ENCODE measurements around the gene MDK. TPM values are rescaled to one million over a fixed set of nuclear protein-coding genes. Genes with fewer than 3 reads are reported as not detected.

Gene MDK
- total RNA-seq, 1 experiment from 2014 or later, result 563 TPM

DNA sequence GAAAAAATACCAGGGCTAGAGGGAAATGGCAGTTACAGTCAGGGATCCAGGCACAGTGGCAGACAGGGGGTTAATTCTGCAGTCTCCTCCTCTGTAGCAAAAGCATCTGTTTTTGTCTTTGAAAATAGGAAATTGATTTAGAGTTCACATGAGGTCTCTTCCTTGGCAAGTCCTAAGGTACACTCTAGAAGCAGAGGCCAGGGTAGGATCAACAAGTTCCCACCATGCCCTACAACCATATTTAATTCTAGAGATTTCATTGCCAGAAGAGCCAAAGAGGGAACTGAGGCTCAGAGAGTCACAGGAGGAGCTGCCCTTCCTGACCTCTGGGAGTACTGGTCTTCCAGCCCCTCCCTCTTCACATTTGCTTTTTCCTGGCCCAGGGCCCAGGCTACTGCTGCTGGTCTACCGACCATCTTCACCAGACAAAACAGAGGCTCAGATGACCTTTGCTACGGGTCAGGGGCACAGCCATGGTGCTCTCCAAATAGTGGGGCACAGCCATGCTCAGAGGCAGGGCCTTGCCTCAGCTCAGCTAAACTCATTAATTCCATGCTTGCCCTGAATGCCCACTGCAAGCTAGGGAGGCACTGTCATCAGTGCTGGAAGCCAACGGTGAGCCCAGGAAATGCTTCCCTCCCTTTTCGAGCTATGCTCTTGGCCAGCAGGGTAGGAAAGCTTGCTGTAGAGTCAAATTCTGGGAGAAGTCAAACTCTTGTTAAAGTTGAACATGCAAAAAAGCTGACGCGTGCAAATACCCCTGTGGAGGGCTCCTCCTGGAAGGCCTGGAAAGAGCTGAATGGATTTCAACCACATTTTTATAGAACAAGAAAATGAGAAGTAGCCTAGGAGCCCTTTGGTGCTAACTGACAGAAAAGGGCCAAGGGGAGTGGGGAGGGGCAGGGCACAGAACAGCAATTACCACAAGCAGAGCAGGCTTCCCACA lies 21.8 kb downstream of the MDK start:
- DNase-seq (ENCODE audit: low spot score), result no peak

DNA sequence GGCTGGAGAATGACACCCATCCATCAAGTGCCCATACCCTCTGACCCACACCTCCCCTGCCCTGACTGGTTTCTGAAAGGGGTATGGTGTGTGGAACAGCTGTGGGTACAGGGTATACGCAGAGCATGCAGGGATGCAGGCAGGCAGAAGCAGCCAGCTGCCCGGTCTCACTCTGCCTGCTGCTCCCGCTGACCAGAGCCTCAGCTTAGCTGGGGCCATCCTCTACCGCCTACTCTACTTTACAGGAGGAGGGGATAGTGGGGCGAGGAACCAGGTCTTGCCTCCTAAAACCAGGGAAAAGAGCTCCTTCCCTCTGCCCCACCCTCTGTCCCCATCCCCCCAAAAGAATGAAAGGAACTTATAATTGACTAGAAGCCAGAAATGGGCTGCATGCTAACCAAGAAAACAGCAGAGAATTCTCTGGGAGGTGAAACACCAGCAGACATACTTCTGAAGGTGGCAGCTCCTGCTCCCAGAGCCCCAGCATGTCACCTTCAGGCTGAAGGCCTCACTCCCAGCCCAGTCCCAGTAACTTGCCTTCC lies 23.1 kb downstream of the MDK start:
- DNase-seq (ENCODE audit: low spot score), result no peak

DNA sequence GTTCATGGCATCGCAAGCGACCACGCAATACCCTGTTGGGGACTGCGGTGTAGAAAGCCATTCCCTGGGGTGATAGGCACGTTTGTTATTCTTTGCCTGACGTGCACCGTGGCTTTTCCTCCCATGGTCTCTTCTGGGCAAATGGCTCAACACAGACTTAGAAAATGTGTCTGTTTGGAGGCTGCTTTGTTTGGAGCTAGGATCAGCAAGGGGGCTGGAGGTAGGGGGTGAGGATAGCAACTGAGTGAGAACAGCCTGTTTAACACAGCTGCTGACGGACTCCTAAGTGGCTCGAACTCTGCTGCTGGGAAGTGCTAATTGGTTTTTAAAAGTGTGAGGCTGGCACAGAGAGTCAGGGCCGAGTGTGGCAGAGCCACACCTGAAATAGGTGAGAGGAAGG lies 26.2 kb downstream of the MDK start:
- DNase-seq (ENCODE audit: low spot score), result no peak

DNA sequence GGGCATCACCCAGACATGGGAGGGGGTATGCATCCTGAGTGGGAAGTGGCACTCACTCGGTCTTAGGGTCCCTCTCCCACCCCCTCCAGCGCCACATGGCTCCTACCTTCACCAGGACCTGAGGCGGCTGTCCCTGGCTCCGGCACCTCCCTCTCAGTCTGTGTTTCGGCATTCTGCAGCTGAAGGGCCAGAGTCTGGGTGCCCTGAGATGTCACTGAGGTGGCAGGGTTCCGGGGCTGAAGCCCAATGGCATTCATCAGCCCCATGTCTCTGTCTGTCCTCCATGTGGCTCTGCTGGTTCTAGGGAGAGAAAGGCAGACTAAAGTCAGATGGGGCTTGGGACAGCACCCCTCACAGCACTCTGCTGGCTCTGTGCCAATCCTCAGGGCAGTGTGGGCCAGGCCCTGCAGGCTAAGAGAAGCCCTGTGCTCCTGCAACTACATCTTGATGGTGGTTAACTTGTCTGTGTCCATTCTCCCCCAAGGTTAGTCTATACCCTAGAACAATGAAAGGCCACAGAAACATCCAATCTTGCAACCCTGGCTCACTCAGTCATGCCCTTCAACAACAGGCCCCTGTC lies 27.0 kb downstream of the MDK start:
- no peak for DNase-seq (ENCODE audit: low spot score)

DNA sequence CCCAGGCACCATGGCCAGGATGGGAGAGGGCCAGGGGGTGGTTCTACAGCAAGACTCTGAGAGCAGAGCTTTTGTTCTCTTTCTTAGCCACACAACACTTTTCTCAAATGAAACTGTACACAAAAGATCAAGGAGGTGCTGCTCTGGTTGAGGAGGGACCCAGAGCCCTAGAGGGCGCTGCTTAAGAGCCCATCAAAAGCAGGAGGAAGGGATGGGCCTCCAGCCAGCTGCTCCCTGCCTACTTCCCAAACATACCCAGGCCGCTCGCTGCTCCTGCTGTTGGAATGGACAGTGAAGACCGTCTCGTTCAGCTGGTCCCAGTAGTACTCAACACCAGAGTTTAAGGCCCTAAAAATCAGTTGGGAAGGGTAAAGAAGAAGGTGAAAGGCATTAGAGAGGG lies 28.6 kb downstream of the MDK start:
- no peak for DNase-seq (ENCODE audit: low spot score)

DNA sequence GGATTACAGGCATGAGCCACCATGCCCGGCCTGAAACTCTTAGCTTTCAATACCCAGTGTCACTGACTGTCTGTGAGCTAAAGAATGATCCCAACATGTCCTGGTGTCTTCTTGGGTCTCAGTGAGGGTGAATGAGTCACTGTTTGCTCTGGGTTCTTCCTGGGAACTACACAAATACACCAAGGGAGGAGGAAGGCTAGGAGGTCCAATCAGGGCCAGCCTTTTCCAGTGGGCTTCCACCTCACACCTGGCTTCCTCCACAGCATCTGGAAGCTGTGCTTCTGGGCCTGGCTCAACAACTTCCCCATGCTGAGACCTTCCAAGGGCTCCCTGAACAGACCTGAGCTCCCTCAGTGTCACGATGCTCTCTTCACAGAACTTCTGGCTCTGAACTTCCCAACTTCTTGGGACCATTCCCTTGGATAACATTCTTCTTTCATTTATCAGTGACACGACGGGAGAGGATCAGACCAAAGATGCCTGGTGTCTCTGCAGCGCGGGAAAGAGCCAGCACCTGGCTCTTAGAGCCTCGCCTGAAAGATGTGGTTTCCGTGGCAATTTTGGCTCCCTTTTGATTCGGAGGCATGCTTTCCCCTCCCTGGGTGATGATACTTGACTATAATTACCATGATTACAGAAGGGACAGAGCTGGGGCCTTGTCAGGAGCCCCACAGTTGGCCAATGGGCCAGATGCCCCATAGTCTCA lies 32.4 kb downstream of the MDK start:
- DNase-seq (ENCODE audit: low spot score), result no peak

DNA sequence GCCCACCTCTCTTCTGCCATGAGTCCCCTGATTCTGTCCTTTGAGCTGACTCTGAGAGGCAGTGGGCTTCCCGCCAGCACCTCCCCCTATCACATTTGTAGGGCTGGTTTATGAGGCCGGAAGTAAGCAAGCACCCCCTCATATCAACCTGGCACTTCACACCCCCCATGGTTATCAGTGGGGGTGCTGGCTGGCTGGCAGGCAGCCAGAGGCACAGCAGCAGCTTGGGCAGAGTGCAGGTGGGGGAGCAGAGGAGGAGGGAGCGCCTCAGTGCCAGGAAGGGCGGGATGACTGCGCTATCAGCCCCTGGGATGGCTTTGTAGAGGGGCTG lies 33.0 kb downstream of the MDK start:
- no peak for DNase-seq (ENCODE audit: low spot score)

DNA sequence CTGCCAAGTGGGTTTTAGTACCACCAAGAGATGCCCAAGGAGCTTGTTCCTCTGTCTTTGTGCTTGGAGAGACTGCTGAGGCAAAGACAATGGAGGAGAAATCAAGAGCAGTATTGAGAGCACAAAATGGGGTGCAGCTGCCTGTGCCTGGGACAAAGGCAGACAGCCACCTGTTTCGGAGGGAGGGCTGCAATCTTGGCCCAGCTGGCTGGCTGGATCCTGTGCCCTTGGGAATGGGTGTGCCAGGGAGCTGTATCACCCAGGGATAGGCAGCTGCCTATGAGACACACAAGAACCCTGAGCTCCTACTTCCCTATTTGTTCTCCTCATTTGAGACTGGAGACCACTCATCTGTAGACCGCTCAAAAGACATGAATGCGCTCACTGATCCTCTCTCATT lies 33.4 kb downstream of the MDK start:
- no peak for DNase-seq (ENCODE audit: low spot score)

DNA sequence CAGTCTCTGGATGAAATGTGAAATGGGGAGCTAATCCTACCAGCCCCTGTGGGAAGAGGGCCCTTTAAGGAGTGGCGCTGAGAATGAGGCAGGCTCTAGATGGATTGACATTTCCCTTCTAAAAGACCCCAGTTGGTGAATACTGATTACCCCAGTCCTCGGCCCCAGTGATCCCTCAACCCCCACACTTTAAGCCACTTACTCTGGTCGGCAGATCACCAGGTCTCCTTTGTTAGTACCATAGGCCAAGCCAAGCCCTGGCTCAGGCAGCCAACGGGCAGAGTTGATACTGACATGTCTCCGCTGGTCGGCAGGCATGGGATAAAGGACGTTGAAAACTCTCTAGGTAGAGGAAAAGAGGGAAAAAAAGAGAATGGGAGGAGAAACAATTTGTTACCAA lies 36.2 kb downstream of the MDK start:
- DNase-seq (ENCODE audit: low spot score), result no peak

DNA sequence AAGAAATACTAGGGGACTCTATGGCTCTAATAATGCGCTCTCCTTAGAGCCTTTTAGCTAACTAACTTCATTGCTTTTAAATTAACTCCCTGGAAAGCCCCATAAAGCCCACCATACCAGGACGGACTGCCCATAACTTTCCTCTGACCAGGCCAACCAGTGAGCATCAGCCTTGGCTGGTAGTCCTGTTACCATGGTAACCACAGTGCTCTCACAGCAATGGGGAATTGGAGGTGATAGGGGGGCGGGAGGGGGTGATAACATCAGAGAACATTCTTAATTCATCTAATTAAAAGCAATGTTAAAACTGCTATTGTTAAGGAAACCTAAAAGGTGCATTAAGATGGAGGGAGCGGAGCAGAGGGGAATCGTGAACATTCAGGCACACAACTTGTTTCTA lies 37.3 kb downstream of the MDK start:
- no peak for DNase-seq (ENCODE audit: low spot score)

DNA sequence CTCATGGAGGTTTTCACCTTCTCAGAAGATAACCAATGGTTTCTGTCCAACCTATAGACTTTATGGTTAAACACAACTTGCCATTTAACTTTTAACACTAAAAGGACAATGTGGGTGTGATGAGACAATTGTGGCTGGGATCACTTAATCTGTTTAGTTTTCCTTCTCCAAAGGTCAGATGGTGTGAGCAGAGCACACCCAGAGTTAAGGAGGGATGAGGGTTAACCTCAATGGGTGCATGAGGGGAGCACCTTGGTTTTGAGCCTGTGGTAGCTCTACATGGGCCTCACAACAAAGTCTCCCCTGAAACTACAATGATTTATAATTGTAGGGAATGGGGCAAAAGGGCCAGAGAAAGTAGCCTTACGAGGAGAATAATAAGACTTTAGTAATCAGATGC lies 39.0 kb downstream of the MDK start:
- DNase-seq (ENCODE audit: low spot score), result no peak

DNA sequence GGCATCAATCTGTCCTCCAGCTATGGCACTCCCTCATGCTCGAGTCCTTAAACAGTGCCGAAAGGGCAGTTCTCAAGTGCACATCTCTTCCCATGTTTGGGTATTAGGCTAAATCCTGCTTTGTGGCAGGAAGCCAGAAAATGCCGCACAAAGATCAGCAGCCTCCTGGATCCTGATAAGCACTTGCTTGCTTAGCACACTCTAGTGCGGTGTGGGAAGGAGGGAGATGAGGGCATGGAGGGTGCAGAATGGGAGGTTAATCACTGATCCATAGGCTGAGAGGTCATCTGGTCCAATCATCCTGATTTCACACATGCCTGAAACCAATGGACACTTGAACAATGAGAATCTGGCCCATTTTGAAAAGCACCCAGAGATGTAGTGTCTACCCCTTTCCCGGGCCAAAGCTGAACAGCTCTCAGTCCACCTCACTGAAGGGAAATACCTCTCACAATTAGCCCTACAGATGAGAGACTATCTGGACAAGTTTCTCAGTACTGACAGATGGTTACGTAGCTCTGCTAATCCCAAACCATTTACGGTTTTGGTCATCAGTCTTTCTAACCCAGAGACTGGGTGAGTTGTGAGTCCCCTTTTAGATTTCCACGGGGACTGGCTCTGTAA lies 39.9 kb downstream of the MDK start:
- no peak for DNase-seq (ENCODE audit: low spot score)

DNA sequence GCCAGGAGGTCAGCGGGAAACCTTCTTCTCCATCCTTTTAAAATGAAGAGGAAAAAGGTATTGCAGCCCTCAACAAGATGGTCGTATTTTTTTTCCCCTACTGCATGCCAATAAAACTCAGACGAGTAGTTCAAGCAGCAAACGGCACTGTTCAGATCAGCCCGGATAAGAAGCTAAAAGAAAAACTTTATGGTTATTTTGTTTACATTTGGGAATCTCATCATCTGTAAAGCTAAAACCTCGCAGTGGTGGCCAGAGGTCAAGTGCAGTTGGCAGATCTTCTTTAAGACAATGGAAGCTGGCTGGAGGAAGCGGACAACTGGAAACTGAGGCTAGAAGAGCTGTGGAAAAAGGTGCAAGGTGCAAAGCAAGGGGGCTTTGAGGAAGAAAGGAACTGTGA lies 41.1 kb downstream of the MDK start:
- DNase-seq (ENCODE audit: low spot score), result no peak

DNA sequence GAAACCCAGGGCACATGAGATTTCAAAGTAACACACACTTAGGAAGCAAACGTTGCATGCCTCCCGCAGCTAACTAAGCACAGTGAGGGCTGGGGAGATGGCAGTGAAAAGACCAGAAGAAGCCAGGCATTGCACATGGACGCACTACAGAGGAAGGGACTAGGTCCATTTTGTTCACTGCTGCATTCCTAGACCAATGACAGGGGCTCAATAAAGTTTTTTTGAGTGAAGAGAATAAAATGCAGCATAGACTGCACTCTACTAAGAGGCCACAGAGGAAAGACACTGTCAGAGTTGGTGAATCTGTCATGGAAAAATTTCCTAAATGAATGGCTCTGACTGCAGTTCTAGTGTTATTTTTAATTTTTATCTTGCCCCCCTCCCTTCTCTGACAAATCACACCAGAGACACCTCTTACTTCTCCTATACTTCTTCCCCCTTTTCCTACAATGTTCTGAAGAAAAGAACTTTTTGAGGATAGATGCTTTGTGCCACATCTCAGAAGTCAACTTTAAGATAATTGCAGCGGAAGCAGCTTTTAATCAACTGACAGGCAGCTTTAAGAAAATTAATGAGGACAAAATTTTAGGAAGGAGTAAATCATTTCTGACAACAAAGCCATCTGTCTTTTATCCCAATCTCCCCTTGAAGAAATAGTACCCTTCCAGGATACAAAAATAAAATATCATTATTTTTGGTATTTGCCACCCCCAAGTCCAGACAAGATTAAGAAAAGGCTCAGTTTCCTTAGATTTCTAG lies 44.9 kb downstream of the MDK start:
- no peak for DNase-seq (ENCODE audit: low spot score)

DNA sequence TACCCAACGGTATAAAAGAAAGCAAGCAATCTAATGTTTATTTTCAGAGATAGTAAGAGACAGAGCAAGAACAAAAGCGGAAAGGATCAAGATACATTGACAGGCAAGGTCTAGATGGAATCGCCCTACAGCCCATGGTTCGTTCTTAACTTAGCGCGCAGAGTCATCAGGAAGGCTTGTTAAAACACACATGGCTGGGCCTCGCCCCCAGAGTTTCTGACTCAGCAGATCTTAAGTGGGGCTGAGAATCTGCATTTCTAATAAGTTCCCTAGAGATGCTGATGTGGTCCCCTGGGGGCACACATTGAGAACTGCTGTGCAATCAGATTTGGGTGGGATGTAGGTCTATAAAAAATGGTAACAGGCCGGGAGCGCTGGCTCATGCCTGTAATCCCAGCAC lies 45.9 kb downstream of the MDK start:
- DNase-seq (ENCODE audit: low spot score), result no peak

DNA sequence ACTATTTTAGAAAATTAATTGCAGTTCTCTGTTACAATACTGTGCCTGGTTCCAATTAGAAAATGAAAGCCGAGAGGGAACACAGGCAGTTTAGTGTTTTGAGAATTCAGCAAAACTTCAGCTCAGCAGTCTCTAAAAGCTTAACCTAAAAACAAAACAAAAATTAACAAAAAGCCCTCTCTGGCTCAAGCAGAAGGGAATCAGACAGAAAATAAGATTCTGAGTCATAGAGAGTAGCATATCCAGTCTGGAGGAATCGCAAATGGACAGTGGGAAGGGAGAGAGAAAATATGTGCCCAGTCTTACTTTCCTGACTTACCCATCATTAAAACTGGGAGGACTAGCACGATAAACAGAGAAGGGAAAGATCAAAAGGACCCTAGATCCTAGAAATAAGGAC lies 48.2 kb downstream of the MDK start:
- no peak for DNase-seq (ENCODE audit: low spot score)

DNA sequence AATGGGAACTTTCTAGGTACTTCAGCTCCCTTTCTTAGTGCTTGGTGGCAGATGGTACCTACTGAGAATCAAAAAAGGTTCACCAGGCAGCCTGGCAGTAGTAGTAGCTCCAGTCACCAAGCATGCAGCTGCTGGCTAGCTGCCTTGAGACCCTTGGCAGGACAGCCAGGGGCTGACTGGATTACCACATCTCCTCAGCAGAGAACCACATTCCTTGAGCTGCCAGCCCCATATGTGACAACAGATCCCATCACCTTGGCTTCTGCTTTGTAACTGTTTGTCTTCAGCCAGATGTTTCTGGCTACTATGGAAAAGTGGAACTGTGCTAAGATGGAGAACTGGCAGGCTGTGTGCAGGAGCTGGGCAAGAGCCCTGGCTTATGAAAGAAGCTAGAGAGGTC lies 49.7 kb downstream of the MDK start:
- DNase-seq (ENCODE audit: low spot score), result no peak

Data from H4 (cell line).